NCI-H2171 treated with DMSO at 0.1 percent for 48 hours (cell line): ENCODE measurements around the gene DGKE.
A peak's percentile ranks its signal among the peaks of the same experiment; 100 is the strongest.

Experiments used
- DNase-seq: peaks from one replicate; lab custom pipeline; 2025; lab: John Stamatoyannopoulos, UW

DGKE gene

GRCh38 chr17:56914581-56915273 lies 80.8 kb downstream of the DGKE start:
- DNase-seq = peak; percentile 42

- DNase-seq = no peak
These were observed 83.8 kb downstream of the DGKE start for GRCh38 chr17:56917559-56918296.

- DNase-seq = no peak
These were observed 85.0 kb downstream of the DGKE start for GRCh38 chr17:56918916-56919315.
